CD4-positive, alpha-beta T cell treated with Interleukin-15 for 1 hour (primary cell): ENCODE data around the gene SS18.

Experiments
- DNase-seq: peaks from one replicate; pipeline ENCODE4 v3.0.0-alpha.2; 2020

SS18 gene

DNA sequence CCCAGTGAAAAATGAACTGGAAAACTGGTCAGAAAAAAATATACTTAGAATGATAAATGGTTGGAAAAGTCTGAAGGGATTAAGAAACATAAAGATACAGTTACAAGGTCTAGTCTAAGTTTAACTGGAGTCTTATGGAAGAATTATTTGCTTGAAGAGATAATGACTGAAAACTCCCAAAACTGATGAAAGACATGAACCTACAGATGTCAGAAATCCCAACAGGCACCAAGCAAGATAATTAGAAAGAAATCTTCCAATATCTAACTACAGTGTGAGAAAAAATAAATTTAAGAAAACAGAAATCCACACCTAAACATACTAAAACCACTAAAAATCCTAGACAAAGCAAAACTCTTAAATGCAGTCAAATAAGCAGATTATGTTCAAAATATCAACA lies 19.4 kb downstream of the SS18 start:
- no peak for DNase-seq

DNA sequence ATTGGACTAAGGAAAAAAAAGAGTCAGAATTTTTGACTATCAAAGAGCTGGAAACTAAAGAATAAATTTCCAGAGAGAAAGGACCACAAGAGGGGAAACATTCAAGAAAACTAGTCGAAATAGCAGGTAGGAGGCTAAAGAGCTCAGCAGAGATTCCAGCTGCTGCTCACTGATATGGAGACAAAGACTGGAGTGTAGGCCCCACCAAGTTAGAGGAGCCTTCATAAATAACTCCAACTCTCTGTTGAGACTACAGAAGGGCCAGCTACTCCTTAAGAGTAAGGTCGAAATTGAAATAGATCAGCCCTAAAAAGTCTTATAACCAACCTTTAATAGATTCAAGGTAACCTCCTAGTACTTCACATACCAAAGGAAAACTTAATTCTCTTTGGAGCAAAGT lies 31.1 kb downstream of the SS18 start:
- DNase-seq, result no peak

DNA sequence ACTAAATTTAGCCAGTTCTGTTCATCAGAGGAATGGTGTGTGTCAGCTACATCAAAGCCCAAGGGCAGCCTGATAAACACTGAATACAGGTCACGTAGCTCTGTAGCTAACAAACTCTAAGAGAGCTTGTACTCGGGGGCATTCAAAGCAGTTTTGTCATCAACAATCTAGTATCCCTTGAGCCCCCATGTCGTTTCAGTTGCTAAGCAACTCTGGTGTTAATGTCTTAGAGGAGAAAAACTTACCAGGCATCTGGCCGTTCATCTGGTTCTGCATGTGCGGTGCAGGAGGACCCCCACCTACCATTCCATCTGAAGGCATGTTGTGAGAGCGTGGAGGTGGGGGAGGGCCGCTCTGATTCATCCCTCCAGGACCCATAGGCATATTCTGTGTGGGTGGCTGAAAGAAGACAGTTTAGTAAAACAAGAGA lies 33.1 kb downstream of the SS18 start:
- DNase-seq, result no peak

DNA sequence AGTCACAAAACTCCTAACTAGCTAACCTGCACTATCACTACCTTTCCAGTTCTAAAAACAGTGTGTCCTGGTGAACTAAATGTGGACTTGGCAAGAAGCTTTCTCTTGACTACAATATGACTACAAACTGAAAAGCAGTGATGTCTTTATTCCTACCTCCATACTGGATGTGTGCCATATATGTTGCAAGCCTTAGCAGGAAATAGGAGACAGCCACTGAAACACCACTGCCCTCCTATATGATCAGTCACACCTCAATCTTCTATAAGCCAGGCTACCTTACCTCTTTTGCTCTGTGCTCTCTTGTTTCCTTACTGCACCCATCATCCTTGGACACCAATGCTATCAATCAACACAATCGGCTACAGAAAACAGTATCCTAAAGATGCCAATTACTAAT lies 34.1 kb downstream of the SS18 start:
- no peak for DNase-seq

DNA sequence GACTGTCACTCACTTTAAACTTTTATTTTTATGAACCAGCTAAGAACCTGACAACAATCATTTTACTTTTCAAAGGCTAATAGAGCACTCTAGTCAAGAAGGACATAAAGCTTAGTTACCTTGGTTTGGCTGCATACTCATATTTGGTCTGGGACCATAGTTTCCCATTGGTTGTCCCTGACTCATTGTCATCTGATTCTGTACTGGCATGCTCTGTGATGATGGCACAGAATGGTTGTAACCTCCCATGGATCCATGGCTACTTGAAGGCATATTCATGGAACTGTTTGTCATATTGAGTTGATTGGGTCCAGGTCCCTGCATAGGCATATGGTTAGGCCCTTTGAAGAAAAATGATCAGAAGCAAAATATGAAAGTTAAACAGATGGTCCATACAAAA lies 37.9 kb downstream of the SS18 start:
- DNase-seq, result no peak

DNA sequence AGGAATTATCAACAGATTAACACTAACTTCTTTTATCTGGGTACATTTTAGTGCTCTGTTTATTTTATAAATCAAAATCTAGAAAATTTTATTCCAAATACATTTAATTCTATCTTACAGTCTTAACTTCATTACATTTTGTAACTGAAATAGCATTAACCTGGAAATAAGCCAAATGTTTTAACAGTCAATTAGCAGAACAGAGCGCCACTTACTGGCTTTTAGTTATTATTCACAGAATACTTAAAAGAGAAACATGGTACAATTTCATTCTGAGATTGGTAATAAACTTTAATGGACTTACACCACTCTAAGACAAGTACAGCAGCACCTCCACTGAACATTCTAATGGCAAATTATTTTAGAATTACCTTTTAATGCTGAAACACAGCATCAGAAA lies 38.6 kb downstream of the SS18 start:
- DNase-seq, result no peak

DNA sequence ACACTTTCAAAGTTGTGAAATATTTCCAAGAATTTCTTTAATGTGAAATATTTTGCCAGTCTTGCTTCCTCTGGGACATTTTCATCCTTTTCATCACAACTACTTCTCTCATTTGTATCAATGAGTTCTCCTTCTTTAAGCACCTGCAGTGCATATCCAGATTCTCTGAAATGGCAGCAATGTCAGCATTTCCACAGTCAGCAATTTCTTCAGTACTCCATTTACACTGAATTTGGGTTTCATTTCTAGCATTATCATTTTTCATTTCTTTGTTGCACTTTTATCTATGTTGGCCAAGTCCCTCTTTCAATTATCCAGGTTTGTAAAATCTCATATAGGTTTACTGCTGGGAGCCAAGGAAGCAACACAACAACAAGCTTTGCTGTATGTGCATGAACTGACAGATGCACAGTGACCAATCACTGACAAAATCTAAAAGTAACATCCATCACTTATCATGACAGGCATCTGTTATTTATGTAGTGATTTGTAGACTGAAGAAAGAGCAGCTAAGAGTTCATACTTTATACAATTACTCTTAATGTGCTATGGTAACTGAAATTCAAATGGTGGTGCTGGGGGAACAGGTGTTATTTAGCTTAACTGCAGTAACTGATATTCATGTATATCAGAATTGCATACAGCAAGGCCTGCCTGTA lies 43.9 kb downstream of the SS18 start:
- no peak for DNase-seq

DNA sequence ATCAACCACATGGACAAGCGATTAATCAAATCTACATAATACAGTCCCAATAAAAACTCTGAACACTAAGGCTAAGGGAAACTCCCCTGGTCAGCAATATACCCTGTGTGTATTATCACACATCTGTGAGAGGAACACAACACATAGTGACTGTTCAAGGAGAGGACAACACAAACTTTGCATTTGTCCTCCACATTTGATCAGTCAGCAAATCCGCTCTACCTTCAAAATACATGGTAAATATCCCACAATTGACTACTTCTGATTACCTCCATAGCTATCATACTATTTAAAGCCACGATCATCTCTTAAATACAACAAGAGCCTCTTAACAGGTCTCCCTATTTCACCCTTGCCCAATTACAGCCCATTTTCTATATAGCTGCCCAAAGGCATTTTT lies 45.6 kb downstream of the SS18 start:
- DNase-seq, result no peak

DNA sequence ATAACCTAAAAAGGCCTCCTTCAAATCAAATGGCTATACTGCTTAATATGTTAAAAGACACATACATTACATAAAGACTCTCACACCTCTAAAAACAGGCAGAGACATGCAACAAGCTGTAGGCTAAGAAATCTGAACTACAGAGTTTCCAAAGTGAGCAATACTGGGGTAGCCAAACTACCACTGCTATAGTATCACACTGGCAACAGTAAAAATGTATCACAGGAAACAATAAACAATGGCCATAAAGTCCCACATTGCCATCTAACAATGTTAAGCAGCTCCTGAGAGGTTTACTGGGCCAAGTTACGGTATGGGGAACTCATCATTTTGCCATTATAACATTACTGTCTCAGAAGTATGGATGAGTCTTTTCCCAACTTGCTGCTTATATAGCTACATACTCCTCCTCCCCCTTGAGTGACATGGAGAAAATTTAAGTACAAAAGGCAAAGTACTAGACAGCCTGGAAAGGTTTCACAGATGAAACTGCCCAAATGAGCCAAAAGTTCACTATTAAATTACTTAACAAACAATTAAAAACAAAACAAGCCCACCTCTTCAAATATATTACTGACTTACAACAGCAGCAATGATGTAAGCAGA lies 50.3 kb downstream of the SS18 start:
- no peak for DNase-seq

DNA sequence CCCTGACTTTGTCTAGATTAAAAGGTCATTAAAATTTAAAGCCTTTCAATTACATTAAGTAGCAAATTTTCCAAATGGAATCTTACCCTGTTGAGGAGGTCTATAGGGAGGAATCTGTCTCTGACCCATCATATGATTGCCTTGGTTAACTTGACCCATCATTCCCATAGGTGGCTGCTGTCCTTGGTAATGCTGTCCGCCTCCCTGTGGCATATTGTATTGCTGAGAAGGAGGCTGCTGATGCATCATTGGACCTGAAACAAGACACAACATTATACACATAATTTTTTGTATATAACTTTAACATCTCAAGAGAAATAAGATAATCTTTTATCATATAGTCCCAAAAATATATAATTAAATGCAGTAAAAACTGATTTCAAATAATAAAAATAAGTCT lies 51.2 kb downstream of the SS18 start:
- DNase-seq, result no peak

DNA sequence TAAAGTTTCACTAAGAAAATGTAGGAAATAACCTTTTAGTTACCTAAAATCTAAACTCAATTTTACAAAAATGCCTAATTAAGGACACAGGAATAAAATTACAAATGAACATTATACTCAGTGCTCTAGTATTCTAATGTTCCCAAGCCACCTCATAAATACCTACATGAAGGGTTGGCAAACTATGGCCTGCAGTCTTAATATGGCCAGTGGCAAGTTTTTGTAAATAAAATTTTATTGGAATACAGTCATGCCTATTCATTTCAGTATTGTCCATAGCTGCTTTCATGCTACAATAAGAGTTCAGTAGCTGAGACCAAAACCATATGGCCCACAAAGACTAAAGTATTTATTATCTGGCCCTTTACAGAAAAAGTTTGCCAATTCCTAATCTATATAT lies 53.8 kb downstream of the SS18 start:
- no peak for DNase-seq

DNA sequence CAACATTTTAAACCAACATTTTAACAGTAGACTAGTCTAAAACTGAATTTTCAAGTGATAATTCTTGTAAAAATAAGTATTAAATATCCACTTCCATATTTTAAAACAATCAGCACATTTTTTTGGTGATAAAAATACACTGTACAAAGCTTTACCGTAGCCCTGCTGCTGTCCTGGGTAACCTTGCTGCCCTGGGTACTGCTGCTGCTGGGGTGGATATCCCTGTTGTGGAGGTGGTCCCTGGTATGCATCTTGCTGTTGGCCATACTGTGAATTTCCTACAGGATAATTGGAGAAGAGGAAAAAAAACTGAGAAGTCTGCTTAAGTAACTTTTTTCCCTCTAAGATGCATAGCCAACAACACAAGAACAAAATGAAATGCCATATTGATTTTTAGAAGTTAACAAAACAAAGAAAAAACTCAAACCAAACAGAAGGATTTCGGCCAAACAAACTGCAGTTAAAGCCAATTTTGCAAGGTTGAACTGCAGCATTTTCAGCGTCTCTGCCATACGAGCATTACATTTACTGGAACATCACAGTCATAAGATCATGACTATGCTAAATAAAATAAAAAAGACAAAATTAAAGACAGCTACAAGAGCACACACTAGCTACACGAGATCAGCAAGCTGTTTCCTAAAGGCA lies 55.4 kb downstream of the SS18 start:
- no peak for DNase-seq

DNA sequence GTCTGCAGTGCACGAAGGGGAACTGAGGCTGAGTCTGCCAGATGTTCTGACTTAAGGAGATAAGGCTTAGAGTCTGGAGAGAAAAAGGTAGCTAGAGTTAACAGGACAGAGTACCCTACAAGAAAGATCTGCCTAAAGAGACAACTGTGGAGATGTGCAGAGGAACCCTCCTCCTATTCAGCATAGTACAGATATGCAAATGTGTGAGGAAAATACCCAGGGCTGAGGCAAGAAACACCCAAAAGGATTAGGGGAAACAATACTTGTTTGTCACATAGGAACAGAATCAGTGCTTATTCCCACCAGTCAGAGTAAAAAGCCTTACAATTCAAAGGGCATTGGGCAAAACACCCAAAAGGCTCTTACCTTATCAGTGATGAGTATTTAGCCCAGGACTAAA lies 67.8 kb downstream of the SS18 start:
- no peak for DNase-seq

DNA sequence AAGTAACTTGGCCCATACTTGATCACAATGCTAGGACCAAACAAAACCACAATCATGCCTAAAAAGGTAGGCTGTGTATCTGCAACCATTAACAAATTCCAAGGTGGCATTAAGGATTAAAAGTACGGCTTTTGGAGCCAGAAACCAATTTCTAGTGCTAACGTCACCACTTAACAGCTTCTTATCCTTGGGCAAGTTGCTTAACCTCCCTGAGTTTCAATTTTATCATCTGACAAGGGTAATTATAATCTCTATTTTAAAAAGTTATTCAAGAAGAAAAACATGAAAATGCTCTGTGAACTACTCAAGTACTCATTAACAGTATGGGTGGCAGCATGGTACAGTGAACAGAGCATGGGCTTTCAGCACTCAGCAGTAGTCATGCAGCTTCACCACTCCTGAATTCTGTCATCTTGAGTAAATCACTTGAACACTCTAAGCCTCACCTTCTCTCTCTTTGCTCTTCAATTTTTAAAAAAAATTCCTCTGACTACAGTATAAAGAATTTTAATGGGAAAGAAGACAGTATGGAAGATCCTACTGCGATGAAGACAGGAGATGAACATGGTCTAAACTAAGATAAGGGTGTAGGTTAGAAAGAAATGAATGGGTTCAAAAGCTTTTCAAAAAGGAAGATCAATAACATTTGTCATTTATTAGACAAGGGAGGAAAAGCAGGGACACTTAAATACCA lies 69.2 kb downstream of the SS18 start:
- no peak for DNase-seq

DNA sequence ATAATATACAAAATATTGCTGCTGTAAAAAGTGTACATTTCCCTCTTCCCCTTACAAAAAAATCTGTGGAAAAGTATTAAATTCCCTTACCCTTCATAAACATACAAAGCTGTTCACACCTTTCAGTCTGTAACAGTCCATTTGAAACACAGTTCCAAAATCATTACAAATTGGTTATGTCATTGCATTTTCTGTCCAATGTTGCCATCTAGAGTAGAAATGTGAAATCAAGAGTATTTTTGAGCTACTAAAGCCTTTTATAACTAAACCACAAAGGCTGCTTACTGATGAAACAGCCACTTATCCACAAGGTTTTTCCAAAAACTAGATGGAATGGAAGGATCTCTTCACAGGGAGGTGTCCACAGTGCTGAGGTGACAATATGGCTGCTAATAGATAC lies 72.5 kb downstream of the SS18 start:
- DNase-seq, result no peak

DNA sequence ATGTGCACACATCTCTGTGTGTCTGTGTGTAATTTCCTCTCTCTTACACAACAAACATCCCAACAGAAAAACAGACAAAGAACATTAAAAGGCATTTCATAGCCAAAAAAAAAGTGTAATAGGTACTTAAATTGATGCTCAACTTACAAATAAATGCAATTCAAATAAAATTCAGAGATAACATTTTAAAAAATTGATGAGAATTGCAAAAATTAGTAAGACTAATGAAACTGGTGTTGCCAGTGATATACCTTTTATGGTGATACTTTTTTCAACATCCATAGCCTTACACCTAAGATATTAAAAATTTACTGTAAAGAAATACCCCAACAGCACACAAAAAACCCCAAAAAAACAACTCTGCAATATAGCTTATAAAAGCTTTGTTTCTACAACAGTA lies 76.0 kb downstream of the SS18 start:
- DNase-seq, result no peak

DNA sequence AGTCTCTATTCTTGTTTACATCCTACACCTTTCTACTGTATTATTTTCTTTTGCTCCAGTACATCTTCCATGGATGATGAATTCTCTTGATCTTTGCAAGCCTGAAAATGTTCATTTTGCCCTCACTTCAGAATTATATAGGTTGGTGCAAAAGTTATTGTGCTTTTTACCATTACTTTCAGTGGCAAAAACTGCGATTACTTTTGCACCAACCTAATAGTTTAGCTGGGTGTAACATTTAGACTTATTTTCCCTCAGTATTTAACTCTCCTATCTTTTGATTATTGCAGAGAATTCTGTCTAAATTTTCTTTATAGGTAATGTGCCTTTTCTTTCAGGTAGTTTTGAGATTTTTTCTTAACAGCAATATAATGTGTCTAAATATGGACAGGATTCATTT lies 81.8 kb downstream of the SS18 start:
- no peak for DNase-seq

DNA sequence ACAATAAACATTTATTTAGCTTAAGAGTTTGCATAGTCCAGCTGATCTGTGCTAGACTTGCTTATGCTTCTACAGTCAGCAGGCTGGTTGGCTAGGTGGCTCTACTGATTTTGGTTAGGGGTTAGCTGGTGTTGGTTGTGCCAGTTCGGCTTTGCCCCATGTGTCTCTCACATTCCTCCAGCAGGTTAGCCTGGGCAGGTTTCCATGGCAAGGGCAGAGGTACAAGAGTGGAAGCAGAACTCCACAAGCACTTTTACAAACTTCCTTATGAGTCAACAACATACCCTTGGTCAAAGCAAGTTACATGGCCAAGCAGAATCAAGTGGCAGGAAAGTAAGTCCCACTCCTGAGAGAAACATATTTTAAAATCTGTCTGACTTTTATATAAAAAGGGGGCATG lies 82.3 kb downstream of the SS18 start:
- no peak for DNase-seq

DNA sequence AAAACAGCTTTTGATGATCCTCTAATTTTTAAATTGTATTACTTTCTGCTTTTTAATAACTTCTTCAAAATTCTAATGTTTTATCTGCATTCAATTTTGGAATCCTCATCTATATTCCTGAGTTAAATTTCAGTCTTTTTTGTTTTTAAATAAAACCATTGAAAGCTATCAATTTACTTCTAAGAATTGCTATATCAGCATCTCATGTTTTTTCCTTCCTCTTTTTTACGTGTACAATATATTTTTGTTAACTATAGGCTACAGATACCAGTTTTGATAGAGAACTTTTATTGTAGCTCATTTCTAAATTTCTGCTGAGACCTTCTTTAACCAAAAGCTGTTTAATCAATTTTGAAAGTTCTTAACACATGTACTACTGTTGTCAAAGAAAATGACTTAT lies 84.5 kb downstream of the SS18 start:
- DNase-seq, result no peak

DNA sequence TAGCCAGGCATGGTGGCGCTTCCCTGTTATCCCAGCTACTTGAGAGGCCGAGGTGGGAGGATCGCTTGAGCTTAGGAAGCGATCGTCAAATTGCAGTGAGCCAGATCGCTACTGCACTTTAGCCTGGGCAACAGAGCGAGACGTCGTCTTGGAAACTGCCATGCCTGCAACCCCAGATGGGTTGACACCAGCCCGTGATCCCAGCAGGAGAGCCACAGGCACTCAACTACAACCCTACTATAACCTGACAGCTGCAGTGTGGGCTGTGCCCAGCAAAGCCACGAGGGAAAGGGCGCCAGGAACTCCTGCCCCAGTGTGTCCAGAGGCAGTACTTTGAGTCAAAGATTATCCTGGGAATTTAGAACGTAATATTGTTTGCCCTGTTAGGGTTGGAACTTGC lies 85.6 kb downstream of the SS18 start:
- DNase-seq, result no peak

DNA sequence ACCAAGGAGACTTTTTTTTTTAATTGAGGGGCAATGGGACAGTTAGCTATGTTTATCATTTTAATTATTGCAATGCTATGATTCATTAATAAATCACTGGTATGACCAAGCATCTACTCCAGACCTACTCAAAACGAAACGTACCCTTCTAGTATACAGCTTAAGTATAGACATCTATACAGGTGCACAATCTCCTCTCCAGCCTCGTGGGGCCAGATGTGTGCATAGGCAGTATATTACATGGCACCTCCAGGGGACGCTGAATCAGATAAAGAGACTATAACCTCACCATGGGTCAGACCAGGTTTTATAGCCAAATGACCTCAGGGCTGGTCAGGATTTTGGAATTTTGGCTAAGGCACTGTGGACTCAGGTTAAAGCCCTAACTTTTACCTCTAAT lies 86.6 kb downstream of the SS18 start:
- no peak for DNase-seq

DNA sequence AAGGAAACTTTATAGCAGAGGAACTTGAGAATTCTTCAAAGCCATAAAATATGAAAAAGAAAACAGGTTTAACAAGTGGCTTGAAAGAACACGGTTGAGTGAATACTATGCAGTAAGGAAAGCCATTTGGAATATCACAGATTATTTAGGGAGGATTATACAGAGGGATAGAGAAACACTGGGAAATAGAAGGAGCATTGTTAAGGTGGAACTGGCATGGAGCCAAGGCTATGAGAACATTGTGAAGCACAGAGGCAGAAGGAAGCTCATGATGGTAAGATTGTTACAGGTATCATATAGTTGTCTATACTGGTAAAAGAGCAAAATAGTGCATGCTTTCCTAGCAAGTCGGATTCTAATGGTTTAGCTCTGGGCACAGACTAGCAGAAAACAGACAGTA lies 87.1 kb downstream of the SS18 start:
- no peak for DNase-seq

DNA sequence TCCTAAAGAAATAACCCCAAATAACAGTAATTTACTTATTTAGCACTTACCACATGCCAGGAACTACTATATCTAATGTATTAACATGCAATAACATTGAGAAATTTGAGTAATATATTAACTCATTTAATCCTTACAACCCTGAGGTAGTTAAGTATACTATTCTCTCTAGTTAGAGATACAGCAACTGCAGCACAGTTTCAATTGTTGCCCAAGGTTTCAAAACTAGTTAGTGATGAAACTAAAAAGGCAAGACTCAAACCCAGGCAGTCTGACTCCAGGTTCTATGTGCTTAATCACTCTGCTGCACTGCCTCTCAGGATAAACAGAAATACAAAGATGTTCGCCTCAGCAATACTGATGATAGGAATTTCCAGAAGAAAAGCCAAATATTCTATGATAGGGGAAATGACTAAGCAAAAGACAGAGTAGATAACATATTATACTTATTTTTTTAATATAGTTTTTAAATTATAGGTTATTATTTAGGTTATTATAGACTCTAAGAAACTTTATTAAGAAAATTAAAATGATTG lies 88.0 kb downstream of the SS18 start:
- no peak for DNase-seq

DNA sequence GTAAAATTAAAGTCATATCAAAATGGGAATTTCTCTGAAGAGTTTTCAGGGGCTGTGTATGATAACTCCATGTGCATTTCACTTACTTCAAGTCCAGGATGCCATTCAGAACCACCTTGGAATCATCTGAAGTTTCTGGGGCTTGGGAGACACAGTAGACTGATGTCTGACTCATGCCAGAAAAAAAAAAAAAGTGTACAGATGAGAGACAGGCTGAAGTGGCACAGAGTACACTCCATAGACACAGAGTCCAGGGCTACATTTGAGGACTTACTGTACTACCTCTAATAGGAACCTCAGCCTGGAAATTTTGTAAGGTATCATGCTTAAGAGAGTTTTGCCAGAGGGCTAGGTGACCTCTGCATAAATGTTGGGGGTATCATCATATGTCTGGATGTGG lies 92.0 kb downstream of the SS18 start:
- no peak for DNase-seq
